ENCODE measurements around the gene STK32A.

STK32A gene

GRCh38 chr5:147332658-147333057, 97.8 kb downstream of the STK32A start:
- Histone ChIP-seq H3K4me3 (ENCODE audit: low read length) (no peak overlapping the region), H3K9ac (ENCODE audit: low read length) (no peak overlapping the region), H3K27me3 (ENCODE audit: control insufficient read depth, insufficient read depth, low read length) (no peaks in the 10 kb centered on the region), H3K4me1 (ENCODE audit: control insufficient read depth, insufficient read depth, low read length) (no peaks in the 10 kb centered on the region), H3K36me3 (ENCODE audit: control insufficient read depth, insufficient read depth, low read length) (no peaks in the 10 kb centered on the region), H3K27ac (ENCODE audit: low read depth, low read length) (no peak overlapping the region)

DNA sequence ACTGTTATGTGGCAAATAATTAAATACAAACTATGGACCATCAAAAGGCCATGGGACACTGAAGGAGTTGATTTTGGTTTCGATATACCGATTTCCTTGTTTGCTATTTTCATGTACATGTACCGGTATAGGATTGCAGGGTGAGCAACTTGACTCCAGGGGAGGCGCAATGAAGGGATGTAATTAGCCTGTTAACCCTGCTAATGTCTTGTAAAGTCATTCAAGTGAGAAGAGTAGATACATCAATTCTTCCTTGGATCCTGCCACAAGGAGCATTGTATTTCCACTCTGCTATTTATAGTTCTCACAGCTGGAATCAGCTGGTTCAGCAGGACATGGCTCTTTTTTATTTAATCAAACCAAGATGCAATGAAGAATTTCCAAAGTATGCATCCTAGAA, 102.0 kb downstream of the STK32A start:
- H3K27me3 ChIP-seq (ENCODE audit: control insufficient read depth, insufficient read depth, low read length): no peaks in the 10 kb centered on the region
- no peak overlapping the region for H3K4me3 ChIP-seq (ENCODE audit: low read length)
- H3K4me1 ChIP-seq (ENCODE audit: control insufficient read depth, insufficient read depth, low read length): no peaks in the 10 kb centered on the region
- H3K9ac ChIP-seq (ENCODE audit: low read length): no peak overlapping the region
- H3K27ac ChIP-seq (ENCODE audit: low read depth, low read length): no peak overlapping the region
- no peaks in the 10 kb centered on the region for H3K36me3 ChIP-seq (ENCODE audit: control insufficient read depth, insufficient read depth, low read length)

- Histone ChIP-seq H3K27ac (ENCODE audit: low read depth, low read length) (no peak overlapping the region), H3K27me3 (ENCODE audit: control insufficient read depth, insufficient read depth, low read length) (no peaks in the 10 kb centered on the region), H3K9ac (ENCODE audit: low read length) (no peak overlapping the region), H3K36me3 (ENCODE audit: control insufficient read depth, insufficient read depth, low read length) (no peaks in the 10 kb centered on the region), H3K4me3 (ENCODE audit: low read length) (no peak overlapping the region), H3K4me1 (ENCODE audit: control insufficient read depth, insufficient read depth, low read length) (no peaks in the 10 kb centered on the region)
Measured at GRCh38 chr5:147339313-147339712, 104.5 kb downstream of the STK32A start.

DNA sequence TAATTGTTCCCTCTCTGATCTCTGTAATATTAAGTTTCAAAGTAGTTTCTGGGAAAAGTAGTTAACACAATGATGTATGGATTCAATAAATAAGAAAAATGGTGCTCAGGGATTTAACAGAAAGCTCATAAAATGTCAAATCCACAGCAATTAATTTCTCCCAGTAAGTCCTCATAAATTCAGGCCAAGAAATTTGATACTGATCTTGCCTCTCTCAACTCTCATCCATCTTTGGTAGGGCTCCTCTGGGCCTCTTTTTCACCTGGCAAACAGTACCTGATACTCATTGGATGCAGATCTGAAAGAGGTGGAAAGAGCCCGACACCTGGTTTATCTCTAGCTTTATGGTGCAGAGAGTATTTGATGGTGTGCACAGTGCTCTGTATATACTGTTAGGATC, 106.1 kb downstream of the STK32A start:
- Histone ChIP-seq H3K4me3 (ENCODE audit: low read length) (no peak overlapping the region), H3K9ac (ENCODE audit: low read length) (no peak overlapping the region), H3K27me3 (ENCODE audit: control insufficient read depth, insufficient read depth, low read length) (no peaks in the 10 kb centered on the region), H3K4me1 (ENCODE audit: control insufficient read depth, insufficient read depth, low read length) (no peaks in the 10 kb centered on the region), H3K27ac (ENCODE audit: low read depth, low read length) (no peak overlapping the region), H3K36me3 (ENCODE audit: control insufficient read depth, insufficient read depth, low read length) (no peaks in the 10 kb centered on the region)

DNA sequence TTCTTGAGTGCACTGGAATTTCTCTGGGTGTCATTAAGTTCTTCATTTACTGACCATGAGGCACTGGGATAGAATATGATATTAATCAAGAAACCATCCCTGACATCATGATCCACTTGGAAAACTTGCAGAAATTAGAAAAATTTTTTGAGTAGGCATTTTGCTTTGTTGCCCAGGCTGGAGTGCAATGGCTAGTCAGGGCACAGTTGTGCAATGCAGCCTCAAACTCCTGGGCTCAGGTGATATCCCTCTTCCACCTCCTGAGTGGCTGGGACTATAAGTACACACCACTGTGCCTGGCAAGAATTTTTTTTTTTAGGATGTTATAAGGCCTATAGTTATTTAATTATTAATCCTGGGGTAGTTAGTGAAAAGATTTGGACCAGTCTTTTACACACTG, 106.5 kb downstream of the STK32A start:
- no peaks in the 10 kb centered on the region for H3K36me3 ChIP-seq (ENCODE audit: control insufficient read depth, insufficient read depth, low read length)
- no peak overlapping the region for H3K27ac ChIP-seq (ENCODE audit: low read depth, low read length)
- H3K4me1 ChIP-seq (ENCODE audit: control insufficient read depth, insufficient read depth, low read length): no peaks in the 10 kb centered on the region
- no peak overlapping the region for H3K9ac ChIP-seq (ENCODE audit: low read length)
- H3K27me3 ChIP-seq (ENCODE audit: control insufficient read depth, insufficient read depth, low read length): no peaks in the 10 kb centered on the region
- no peak overlapping the region for H3K4me3 ChIP-seq (ENCODE audit: low read length)

DNA sequence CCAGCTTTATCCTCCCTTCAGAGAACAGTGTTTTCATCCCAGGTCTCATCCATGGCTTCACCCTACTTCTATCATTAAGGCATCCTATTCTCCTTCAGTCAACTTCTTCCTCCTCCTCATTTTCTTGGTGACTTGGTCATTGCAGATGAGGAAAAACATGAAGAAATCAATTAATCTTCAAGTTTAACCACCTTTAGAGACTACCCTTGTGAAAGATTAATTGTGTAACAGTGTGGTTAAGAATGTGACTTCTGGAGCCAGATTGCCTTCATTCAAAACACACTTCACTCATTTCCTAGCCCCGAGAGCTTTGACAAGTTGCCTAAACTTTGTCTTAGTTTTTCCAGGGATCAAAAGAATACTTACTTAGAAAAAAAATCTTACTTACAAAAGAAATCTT, 110.0 kb downstream of the STK32A start:
- Histone ChIP-seq H3K4me1 (ENCODE audit: control insufficient read depth, insufficient read depth, low read length) (no peaks in the 10 kb centered on the region), H3K27ac (ENCODE audit: low read depth, low read length) (no peak overlapping the region), H3K4me3 (ENCODE audit: low read length) (no peak overlapping the region), H3K9ac (ENCODE audit: low read length) (no peak overlapping the region), H3K36me3 (ENCODE audit: control insufficient read depth, insufficient read depth, low read length) (no peaks in the 10 kb centered on the region), H3K27me3 (ENCODE audit: control insufficient read depth, insufficient read depth, low read length) (no peaks in the 10 kb centered on the region)

DNA sequence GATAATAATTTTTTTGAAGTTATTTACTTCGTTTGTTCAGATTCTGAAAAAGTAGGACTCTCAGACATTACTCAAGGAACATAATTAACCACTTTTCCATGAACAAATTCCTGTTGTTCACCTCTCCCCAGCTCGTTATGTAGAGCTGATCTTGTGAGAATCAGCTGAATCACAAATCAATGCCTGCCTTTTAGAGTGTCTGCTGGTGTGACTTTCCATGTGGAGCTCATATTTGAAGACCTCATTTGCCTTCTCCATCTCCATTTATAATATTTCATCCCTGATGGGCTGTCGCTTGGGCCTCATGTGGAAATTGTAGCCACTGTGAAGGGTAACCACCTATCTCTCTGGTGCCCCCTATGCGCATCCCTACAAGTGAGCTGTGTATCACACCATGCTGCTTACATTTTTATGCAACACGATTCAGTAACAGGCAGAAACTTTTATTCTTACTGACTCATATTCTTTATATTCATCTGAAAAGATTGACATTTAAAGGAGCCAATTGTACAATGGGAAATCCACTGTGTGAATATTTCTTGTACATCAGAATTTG, 111.3 kb downstream of the STK32A start:
- Histone ChIP-seq H3K4me3 (ENCODE audit: low read length) (no peak overlapping the region), H3K27me3 (ENCODE audit: control insufficient read depth, insufficient read depth, low read length) (no peaks in the 10 kb centered on the region), H3K9ac (ENCODE audit: low read length) (no peak overlapping the region), H3K36me3 (ENCODE audit: control insufficient read depth, insufficient read depth, low read length) (no peaks in the 10 kb centered on the region), H3K4me1 (ENCODE audit: control insufficient read depth, insufficient read depth, low read length) (no peaks in the 10 kb centered on the region), H3K27ac (ENCODE audit: low read depth, low read length) (no peak overlapping the region)

DNA sequence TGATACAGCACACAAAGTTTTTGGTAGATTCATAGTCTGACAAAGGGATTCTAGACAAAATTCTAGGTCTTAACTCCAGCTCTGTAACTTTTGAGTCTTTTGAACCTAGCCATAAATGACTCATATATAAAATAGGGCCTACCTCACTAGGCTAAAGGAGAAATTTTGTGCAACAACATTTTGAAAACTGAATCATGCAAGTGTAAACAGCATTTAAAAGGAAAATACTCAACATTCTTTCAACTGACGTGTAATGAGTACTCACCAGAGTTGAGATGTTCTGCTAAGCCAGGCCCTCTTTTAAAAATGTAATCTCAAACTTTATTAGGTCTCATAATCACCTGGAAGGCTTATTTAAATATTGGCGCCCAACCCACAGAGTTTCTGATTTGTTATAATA, 113.2 kb downstream of the STK32A start:
- no peaks in the 10 kb centered on the region for H3K36me3 ChIP-seq (ENCODE audit: control insufficient read depth, insufficient read depth, low read length)
- H3K27ac ChIP-seq (ENCODE audit: low read depth, low read length): no peak overlapping the region
- no peak overlapping the region for H3K4me3 ChIP-seq (ENCODE audit: low read length)
- no peak overlapping the region for H3K9ac ChIP-seq (ENCODE audit: low read length)
- no peaks in the 10 kb centered on the region for H3K4me1 ChIP-seq (ENCODE audit: control insufficient read depth, insufficient read depth, low read length)
- no peaks in the 10 kb centered on the region for H3K27me3 ChIP-seq (ENCODE audit: control insufficient read depth, insufficient read depth, low read length)

- no peaks in the 10 kb centered on the region for H3K27me3 ChIP-seq (ENCODE audit: control insufficient read depth, insufficient read depth, low read length)
- H3K4me1 ChIP-seq (ENCODE audit: control insufficient read depth, insufficient read depth, low read length): no peaks in the 10 kb centered on the region
- no peak overlapping the region for H3K4me3 ChIP-seq (ENCODE audit: low read length)
- H3K9ac ChIP-seq (ENCODE audit: low read length): no peak overlapping the region
- no peak overlapping the region for H3K27ac ChIP-seq (ENCODE audit: low read depth, low read length)
- H3K36me3 ChIP-seq (ENCODE audit: control insufficient read depth, insufficient read depth, low read length): no peaks in the 10 kb centered on the region
Measured at GRCh38 chr5:147348451-147348850, 113.6 kb downstream of the STK32A start.

DNA sequence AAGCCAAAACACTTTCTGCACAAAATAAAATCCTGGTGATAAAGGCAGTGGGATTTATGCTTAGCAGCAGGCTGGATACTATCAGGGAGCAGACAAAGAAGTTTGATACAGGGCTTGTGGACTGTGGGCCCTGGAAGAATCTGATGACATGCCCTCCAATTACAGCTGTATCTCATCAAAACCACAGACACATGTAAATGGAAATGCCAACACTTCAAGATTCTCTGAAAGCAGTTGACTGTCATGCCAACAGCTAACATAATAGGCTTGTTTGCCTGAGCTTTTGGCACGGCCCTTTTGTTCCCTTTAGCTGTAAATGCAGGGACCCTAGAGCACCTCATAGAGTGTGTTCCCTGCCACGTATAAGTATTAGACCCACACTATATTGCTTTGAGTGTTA, 114.4 kb downstream of the STK32A start:
- Histone ChIP-seq H3K4me1 (ENCODE audit: control insufficient read depth, insufficient read depth, low read length) (no peaks in the 10 kb centered on the region), H3K27ac (ENCODE audit: low read depth, low read length) (no peak overlapping the region), H3K27me3 (ENCODE audit: control insufficient read depth, insufficient read depth, low read length) (no peaks in the 10 kb centered on the region), H3K36me3 (ENCODE audit: control insufficient read depth, insufficient read depth, low read length) (no peaks in the 10 kb centered on the region), H3K4me3 (ENCODE audit: low read length) (no peak overlapping the region), H3K9ac (ENCODE audit: low read length) (no peak overlapping the region)

DNA sequence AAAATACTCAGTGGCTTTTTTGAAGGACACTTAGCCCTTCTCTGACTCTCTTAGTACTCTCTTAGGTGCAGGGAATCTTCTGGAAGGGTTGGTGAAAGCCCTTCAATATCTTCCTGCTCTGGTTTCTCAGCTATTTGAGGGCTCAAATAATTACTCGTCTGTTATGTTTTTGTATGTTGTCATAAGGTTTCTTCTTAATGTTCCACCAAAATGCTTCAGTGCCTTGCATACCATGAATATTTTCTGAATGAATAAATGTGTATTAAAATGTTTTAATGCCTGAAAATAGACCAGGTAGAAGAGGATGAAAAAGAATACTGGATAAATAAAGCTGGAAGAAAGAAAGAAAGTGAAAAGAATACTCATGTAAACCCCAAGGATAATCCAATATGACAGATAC, 124.3 kb downstream of the STK32A start:
- Histone ChIP-seq H3K4me3 (ENCODE audit: low read length) (no peak overlapping the region), H3K4me1 (ENCODE audit: control insufficient read depth, insufficient read depth, low read length) (no peaks in the 10 kb centered on the region), H3K27me3 (ENCODE audit: control insufficient read depth, insufficient read depth, low read length) (no peaks in the 10 kb centered on the region), H3K36me3 (ENCODE audit: control insufficient read depth, insufficient read depth, low read length) (no peaks in the 10 kb centered on the region), H3K9ac (ENCODE audit: low read length) (no peak overlapping the region), H3K27ac (ENCODE audit: low read depth, low read length) (no peak overlapping the region)

- Histone ChIP-seq H3K27me3 (ENCODE audit: control insufficient read depth, insufficient read depth, low read length) (no peaks in the 10 kb centered on the region), H3K9ac (ENCODE audit: low read length) (no peak overlapping the region), H3K36me3 (ENCODE audit: control insufficient read depth, insufficient read depth, low read length) (no peaks in the 10 kb centered on the region), H3K4me3 (ENCODE audit: low read length) (no peak overlapping the region), H3K4me1 (ENCODE audit: control insufficient read depth, insufficient read depth, low read length) (no peaks in the 10 kb centered on the region), H3K27ac (ENCODE audit: low read depth, low read length) (no peak overlapping the region)
Measured at GRCh38 chr5:147359581-147359980, 124.8 kb downstream of the STK32A start.

- no peak overlapping the region for H3K27ac ChIP-seq (ENCODE audit: low read depth, low read length)
- H3K9ac ChIP-seq (ENCODE audit: low read length): no peak overlapping the region
- no peaks in the 10 kb centered on the region for H3K4me1 ChIP-seq (ENCODE audit: control insufficient read depth, insufficient read depth, low read length)
- H3K36me3 ChIP-seq (ENCODE audit: control insufficient read depth, insufficient read depth, low read length): no peaks in the 10 kb centered on the region
- no peak overlapping the region for H3K4me3 ChIP-seq (ENCODE audit: low read length)
- no peaks in the 10 kb centered on the region for H3K27me3 ChIP-seq (ENCODE audit: control insufficient read depth, insufficient read depth, low read length)
Measured at GRCh38 chr5:147360816-147361215, 126.0 kb downstream of the STK32A start.
